NCI-H2171 treated with DMSO at 0.1 percent for 48 hours (cell line): ENCODE measurements around the gene APBB2.
A peak's percentile ranks its signal among the peaks of the same experiment; 100 is the strongest.

ENCODE experiments used
- DNase-seq: peaks from one replicate; lab custom pipeline; 2025; lab: John Stamatoyannopoulos, UW

The APBB2 gene

DNA sequence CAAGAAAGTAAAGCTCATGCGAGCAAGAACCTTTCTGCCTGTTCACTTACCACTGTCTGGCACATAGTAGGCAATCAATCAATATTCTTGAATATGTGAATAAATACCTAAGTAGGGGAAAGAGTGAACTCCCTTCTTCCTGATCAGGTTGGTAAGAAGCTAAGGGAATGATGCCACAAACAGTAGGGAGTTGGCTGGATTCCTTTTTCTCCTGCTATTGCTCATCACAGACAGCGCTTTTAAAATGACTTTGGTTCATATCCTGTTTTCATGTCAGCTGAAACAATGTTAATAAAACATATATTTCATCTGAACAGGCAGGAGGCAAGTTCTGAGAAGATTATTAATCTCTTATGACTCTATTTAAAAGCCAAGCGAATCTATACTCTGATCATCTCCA is 365.4 kb downstream of the APBB2 start:
- DNase-seq: no peak

GRCh38 chr4:40848251-40848650 is 366.1 kb downstream of the APBB2 start:
- DNase-seq: no peak

DNA sequence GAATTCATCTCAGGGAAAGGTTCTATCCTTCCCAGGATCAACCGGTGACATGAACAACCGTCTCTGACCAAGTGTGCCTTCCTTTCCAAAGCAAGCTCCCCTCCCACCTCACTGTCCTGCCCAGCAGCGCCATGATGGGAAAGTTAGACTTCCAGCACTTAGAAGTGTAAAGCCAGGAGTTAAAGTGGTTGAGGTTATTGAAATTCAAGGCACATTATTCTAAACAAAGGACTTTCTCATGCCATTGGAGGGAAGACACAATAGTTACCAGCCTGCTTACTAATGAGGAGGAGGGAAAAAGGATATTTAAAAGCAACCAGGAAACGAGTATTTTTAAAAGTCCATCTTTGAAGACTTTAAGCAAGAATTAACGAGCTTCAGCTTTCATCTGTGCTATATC is 367.8 kb downstream of the APBB2 start:
- DNase-seq: no peak

GRCh38 chr4:40845154-40845835 is 369.0 kb downstream of the APBB2 start:
- no peak for DNase-seq

GRCh38 chr4:40844261-40844660 is 370.1 kb downstream of the APBB2 start:
- DNase-seq: no peak

DNA sequence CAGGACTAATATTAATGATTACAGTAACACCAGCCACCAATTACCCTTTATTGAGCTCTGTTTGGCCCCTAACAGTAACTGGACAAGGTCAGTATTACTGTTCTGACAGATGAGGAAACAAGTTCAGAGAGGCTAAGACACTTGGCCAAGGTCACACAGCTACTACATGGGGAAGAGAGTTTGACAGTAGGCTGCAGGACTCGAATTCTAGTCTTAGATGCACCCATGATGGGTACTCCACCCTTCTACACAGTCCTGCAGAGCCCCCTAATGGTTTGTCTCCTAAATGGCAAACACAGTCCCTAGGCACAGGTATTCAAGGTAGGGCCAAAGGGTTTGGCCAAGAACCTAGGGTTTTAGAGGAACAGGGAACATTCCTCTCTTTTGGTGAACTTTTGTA is 370.6 kb downstream of the APBB2 start:
- DNase-seq: no peak

GRCh38 chr4:40842725-40843423 is 371.5 kb downstream of the APBB2 start:
- DNase-seq: no peak

DNA sequence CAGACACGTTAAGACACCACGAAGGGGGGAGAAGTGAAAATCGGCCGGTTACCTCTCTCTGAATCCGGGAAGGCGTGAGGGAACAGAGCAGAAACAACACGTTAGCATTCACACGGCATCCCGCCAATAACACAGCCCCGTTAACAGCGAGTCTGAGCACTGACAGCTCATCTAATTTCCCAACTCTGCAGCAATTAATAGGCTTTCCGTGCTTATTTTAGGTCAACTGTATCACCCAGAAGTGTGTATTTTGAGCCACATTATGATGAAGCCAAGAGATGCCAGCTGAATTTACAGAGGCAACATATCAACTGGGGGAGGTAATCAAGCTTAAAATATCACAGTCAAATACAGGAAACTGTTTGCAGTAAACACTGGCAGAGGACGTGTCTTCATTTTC is 372.0 kb downstream of the APBB2 start:
- no peak for DNase-seq

- no peak for DNase-seq
Observed at GRCh38 chr4:40840985-40841571, 373.3 kb downstream of the APBB2 start.

- DNase-seq: no peak
Observed at GRCh38 chr4:40840255-40840984, 373.9 kb downstream of the APBB2 start.

DNA sequence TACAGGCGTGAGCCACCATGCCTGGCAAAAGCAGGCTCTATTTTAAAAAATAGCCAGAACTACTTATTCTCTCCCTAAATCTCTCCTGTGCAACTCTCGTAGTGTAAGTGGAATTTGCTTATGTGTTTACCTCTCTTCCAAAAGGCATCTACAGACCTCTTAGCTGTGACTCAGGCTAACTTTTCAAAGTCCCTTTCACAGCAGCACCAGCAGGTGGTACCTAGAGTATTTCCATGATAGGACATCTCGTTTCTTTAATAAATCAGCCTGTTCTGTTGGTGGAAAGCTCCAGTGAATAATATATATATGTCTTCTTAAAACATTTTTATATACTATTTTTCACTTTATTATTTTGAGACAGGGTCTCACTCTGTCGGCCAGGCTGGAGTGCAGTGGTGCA is 375.6 kb downstream of the APBB2 start:
- peak; percentile 6 for DNase-seq

- peak; percentile 56 for DNase-seq
Observed at GRCh38 chr4:40837094-40837870, 377.1 kb downstream of the APBB2 start.

- DNase-seq: no peak
Observed at GRCh38 chr4:40833212-40833611, 381.1 kb downstream of the APBB2 start.

DNA sequence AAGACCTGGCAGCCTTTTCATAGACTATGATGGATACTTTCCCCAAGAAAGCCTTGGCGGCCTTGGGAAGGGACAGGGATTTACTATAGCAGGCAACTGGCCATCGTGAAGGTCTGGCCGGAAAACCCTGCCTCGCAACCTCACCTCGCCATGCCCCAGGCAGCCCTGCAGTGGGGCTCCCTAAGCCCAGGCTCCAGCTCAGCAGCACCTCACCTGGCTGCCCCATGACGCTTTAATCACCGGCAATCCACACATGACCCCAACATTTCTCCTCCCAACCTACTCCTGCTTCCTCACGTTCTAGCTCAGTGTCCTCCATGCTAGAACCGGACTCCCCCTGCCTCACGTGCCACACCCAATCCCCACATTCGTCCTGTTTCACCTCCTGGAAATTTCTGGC is 382.2 kb downstream of the APBB2 start:
- no peak for DNase-seq

DNA sequence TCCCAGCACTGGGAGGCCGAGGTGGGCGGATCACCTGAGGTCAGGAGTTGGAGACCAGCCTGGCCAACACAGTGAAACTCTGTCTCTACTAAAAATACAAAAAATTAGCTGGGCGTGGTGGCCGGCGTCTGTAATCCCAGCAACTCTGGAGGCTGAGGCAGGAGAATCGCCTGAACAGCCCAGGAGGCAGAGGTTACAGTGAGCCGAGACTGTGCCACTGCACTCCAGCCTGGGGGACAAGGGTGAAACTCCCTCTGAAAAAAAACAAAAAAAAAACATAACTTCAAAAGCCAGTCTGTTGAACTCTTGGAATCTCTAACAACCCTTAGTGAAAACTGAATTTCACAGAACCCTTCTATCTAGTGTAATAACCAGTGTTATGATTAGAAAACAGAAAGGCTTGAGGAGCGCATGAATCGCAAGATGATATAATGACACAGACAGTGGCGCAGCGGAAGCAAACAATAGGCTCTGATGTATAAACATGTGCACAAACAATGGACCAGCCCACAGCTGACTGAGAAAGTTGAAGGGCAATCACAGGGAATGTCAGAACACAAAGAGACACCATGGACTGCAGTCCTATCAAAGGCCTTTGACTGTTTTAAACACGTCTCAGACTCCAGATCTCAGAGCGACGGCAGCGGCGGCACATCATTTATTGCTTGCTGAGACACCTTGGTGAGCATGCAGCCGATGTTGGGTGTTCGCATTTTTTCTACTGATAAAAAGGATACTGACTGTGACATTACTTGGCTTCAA is 383.0 kb downstream of the APBB2 start:
- no peak for DNase-seq

- no peak for DNase-seq
Observed at GRCh38 chr4:40829586-40829985, 384.8 kb downstream of the APBB2 start.

- DNase-seq: no peak
Observed at GRCh38 chr4:40828661-40829060, 385.7 kb downstream of the APBB2 start.

DNA sequence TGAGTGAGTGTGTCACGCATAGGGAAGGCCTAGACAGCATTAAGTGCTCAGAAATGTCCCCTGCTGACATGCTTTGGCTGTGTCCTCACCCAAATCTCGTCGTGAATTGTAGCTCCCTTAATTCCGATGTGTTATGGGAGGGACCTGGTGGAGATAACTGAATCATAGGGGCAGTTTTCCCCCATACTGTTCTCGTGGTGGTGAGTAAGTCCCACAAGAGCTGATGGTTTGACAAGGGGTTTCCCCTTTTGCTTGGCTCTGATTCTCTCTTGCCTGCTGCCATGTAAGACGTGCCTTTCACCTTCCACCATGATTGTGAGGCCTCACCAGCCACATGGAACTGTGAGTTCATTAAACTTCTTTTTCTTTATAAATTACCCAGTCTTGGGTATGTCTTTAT is 386.6 kb downstream of the APBB2 start:
- DNase-seq: no peak

GRCh38 chr4:40826821-40827220 is 387.5 kb downstream of the APBB2 start:
- no peak for DNase-seq

DNA sequence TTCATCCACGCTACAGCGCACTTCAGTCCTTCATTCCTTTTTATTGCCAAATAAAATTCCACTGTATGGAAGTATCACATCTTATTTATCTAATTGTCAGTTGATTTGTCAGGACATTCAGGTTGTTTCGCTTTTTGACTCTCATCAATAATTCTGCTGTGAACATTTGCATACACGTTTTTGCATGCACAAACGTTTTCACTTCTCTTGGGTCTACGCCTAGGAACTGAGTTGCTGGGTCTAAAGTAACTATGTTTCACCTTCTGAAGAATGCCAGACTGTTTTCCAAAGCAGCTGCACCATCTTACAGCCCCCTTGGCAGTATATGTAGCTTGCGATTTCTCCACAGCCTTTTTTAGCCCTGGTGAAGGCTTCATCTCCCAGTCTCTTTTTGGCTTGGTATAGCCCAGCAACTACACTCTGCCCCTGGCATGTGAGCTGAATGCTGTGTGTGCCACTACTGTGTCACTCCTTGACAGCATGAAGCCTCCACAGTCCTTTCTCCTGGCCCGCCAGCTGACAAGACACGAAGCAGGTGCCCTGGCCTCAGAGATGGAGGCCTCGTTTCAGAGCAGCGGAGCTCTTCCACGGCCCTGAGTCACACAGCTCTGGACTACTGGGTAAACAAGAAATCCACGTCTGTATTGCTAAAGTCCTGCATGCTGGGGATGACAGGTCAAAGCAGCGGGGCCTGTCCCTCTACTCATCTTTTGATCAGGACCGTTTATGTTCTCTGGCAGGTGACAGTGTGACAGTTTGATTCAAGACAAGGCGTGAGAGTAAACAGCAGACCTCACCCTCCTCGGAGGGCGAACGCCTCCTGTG is 389.1 kb downstream of the APBB2 start:
- no peak for DNase-seq
